ENCODE data around the gene HEXA. TPM values are rescaled to one million over a fixed set of nuclear protein-coding genes. Genes with fewer than 3 reads are reported as not detected.

HEXA gene
- total RNA-seq, result 58.6 and 64.3 TPM in 2 replicates

GRCh38 chr15:72375846-72376581 is at the start of gene HEXA:
TSS of gene HEXA (minus strand) at chr15:72376014. CDS start at chr15:72375972, 42 bp downstream.

GRCh38 chr15:72397796-72398588 is 22.2 kb upstream of the HEXA start, which contains the start of gene TMEM202:
TSS of gene TMEM202 (plus strand) at chr15:72398305. CDS start at chr15:72398327, 22 bp downstream.

GRCh38 chr15:72319985-72320671 is 55.7 kb downstream of the HEXA start, which contains the start of gene CELF6:
TSS of gene CELF6 (minus strand) at chr15:72320157. CDS start at chr15:72319874, 283 bp downstream.

Other genes with a start within 250 kb of the HEXA start
- 0.14 and 0.55 TPM in 2 replicates for gene GRAMD2A, start 178.2 kb downstream of the HEXA start, total RNA-seq
- gene PKM, start 144.8 kb downstream of the HEXA start, total RNA-seq, result 1,541 and 1,569 TPM in 2 replicates
- gene PARP6, start 103.5 kb downstream of the HEXA start, total RNA-seq, result 10.2 and 13.5 TPM in 2 replicates
- under 0.01 and 0.18 TPM in 2 replicates for gene CELF6, start 55.9 kb downstream of the HEXA start, total RNA-seq
- gene TMEM202, start 22.3 kb upstream of the HEXA start, total RNA-seq, result not detected in 2 replicates
- 25.2 and 31.7 TPM in 2 replicates for gene ARIH1, start 98.3 kb upstream of the HEXA start, total RNA-seq